Activated naive CD4-positive, alpha-beta T cell treated with Interleukin-2 at 50 U/mL for 16 hours (primary cell): ENCODE results near the gene C1R.

ENCODE experiments used
- DNase-seq: peaks from one replicate; pipeline ENCODE4 v3.0.0-alpha.2; 2020

The C1R gene

GRCh38 chr12:7096006-7096932 lies 4.0 kb upstream of the C1R start:
- DNase-seq: no peak

GRCh38 chr12:7093892-7094291 lies 1.6 kb upstream of the C1R start:
- no peak for DNase-seq

GRCh38 chr12:7093486-7093885 lies 1.2 kb upstream of the C1R start:
- DNase-seq: no peak

GRCh38 chr12:7092986-7093460 lies 778 bp upstream of the C1R start:
- no peak for DNase-seq

- DNase-seq: no peak
Observed at GRCh38 chr12:7091660-7092228, 501 bp downstream of the C1R start.

GRCh38 chr12:7091171-7091570 lies 1.1 kb downstream of the C1R start:
- no peak for DNase-seq

GRCh38 chr12:7090222-7090998 lies 1.8 kb downstream of the C1R start:
- no peak for DNase-seq

- DNase-seq: no peak
Observed at GRCh38 chr12:7089196-7089871, 2.9 kb downstream of the C1R start.

- no peak for DNase-seq
Observed at GRCh38 chr12:7083125-7083524, 9.1 kb downstream of the C1R start.

GRCh38 chr12:7081037-7081436 lies 11.2 kb downstream of the C1R start:
- no peak for DNase-seq

- DNase-seq: no peak
Observed at GRCh38 chr12:7079826-7080125, 12.5 kb downstream of the C1R start.

- no peak for DNase-seq
Observed at GRCh38 chr12:7078163-7078562, 14.1 kb downstream of the C1R start.

- DNase-seq: no peak
Observed at GRCh38 chr12:7076493-7076892, 15.8 kb downstream of the C1R start.

GRCh38 chr12:7075939-7076338 lies 16.3 kb downstream of the C1R start:
- DNase-seq: no peak

GRCh38 chr12:7075518-7075917 lies 16.7 kb downstream of the C1R start:
- no peak for DNase-seq

- no peak for DNase-seq
Observed at GRCh38 chr12:7073946-7074345, 18.3 kb downstream of the C1R start.

- DNase-seq: no peak
Observed at GRCh38 chr12:7072554-7072953, 19.7 kb downstream of the C1R start.

GRCh38 chr12:7072035-7072434 lies 20.2 kb downstream of the C1R start:
- no peak for DNase-seq

- no peak for DNase-seq
Observed at GRCh38 chr12:7069386-7069785, 22.9 kb downstream of the C1R start.

- DNase-seq: no peak
Observed at GRCh38 chr12:7068994-7069346, 23.3 kb downstream of the C1R start.

- DNase-seq: no peak
Observed at GRCh38 chr12:7068240-7068993, 23.8 kb downstream of the C1R start.

GRCh38 chr12:7067096-7067495 lies 25.1 kb downstream of the C1R start:
- DNase-seq: no peak

- DNase-seq: no peak
Observed at GRCh38 chr12:7066596-7066995, 25.6 kb downstream of the C1R start.
